ENCODE data around the gene IRAK1.

The IRAK1 gene

DNA sequence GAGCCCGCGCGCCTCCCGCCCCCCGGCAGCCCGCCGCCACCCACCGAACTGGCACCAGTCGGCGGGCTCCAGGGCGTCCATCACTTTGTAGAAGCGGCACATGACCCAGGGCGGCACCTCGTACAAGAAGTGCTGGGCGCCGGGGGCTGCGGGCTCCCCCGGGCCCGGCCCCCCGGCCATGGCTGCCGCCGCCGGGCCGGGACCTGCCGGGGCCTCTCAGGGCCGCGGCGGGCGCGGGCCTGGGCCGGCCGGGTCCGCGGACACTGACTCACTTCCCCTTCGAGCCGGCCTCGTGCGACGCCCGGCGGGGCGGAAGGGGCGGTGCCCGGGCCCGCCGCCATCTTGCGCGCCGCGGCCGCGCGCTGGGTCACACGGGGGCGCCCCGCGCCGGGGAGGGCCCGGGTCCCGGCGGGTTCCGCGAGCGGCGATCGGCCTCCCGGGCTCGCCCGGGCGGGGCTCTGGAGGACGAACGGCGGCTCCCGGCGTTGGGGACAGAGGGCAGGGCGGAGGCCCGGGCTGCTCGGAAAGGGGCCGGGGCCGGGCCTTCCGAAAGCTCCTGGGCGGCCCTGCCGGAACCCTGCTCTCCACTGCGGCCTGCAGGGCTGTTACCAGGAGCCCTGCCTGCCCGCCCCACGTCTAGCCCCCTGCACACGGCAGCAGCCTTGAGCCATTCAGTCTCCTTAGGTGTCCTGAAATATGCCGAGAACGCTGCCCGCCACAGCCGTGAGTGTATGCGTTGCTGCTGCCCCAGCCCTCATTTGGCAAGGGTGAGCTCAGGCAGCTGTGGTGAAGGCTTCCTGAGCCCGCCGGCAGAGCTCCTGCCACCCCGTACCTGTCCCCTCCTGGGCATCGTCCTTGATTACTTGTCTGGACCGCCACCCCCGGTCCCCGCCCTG, at the start of gene IRAK1:
IRAK1 (minus strand) TSS at position 270 of the 896 bp plus-strand sequence; CDS start at position 180, 90 bp downstream.
- H3K27ac ChIP-seq: peak within 1 kb of the TSS; percentile 96
- peak within 1 kb of the TSS; percentile 77 for H3K4me3 ChIP-seq
- peaks cover 33% of the 10 kb centered on the region for H3K36me3 ChIP-seq
- H3K4me1 ChIP-seq: peaks cover 74% of the 10 kb centered on the region
- no peaks in the 10 kb centered on the region for H3K9me3 ChIP-seq
- TF ChIP-seq Cebpa-rat (IDR thresholded peaks at IDR 0.05): no peak
- peaks cover 73% of the 10 kb centered on the region for H3K27me3 ChIP-seq
- H3K4me2 ChIP-seq: peak within 1 kb of the TSS; percentile 85
- peaks cover 81% of the 10 kb centered on the region for H4K20me1 ChIP-seq
- H3K9ac ChIP-seq: peak within 1 kb of the TSS; percentile 91

DNA sequence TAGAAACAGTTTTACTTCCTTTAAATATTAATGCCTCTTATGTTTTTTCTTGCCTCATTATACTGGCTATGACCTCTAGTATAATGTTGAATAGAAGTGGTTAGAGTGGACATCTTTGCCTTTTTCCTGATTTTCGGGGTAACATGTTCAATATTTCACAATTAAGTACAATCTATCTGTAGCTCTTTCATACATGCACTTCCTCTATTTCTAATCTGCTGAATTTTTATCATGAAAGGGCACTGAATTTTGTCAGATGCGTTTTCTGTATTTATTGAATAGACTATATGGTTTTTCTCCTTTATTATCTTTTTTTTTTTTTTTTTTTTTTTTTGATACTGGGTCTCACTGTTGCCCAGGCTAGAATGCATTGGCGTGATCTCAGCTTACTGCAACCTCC, 48.9 kb upstream of the IRAK1 start:
- Histone ChIP-seq H4K20me1 (peaks cover 100% of the 10 kb centered on the region), H3K9me3 (no peaks in the 10 kb centered on the region), H3K4me2 (no peak overlapping the region), H3K27me3 (peaks cover 96% of the 10 kb centered on the region), H3K4me1 (no peaks in the 10 kb centered on the region), H3K4me3 (no peak overlapping the region), H3K9ac (no peak overlapping the region), H3K27ac (no peak overlapping the region), H3K36me3 (0 out of 2 replicates have a peak, but pooled peaks cover 5% of the 10 kb centered on the region)
- TF ChIP-seq Cebpa-rat (IDR thresholded peaks at IDR 0.05): no peak

DNA sequence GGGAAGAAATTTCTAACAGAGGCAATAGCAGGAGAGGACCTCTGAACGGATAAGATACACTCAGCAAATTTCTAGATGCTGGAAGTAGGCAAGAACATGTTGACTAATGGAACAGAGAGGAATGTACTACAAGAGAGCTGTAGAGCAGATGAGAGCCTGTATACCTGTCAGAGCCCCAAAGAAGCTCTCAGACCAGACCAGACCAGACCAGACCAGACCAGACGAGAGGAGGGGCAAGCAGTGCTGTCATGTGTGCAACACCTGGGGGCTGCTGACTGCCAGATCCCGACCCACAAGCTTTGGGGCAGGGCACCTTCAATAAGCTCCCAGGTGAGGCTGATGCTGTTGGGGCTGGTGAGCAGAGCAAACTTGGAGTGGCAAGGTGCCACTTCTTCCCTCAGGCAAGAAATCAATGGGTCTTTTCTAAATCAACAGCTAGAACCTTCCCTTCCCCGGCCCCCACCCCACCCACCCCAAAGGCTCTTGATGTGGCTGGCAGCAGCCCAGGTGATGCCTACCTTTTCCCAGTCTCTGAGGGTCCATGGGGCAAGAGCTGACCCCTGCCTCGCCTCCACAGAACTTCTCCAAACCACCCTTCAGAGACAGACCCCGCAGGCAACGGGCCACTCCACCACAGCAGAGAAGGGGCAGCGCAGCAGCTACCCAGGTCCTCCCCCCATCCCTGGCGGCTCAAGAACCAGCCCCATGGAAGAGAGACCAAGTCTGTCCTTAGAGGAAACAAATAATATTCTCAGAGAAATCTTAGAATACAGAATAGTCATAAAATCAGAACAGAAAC, 45.1 kb upstream of the IRAK1 start:
- Histone ChIP-seq H3K36me3 (no peaks in the 10 kb centered on the region), H3K4me1 (peaks cover 23% of the 10 kb centered on the region), H3K27ac (no peak overlapping the region), H4K20me1 (peaks cover 100% of the 10 kb centered on the region), H3K9ac (no peak overlapping the region), H3K4me3 (no peak overlapping the region), H3K4me2 (no peak overlapping the region), H3K9me3 (no peaks in the 10 kb centered on the region), H3K27me3 (peaks cover 97% of the 10 kb centered on the region)
- TF ChIP-seq Cebpa-rat (IDR thresholded peaks at IDR 0.05): no peak

GRCh38 chrX:154063234-154063633, 43.5 kb upstream of the IRAK1 start:
- peaks cover 25% of the 10 kb centered on the region for H3K4me1 ChIP-seq
- H3K36me3 ChIP-seq: 0 out of 2 replicates have a peak, but pooled peaks cover 4% of the 10 kb centered on the region
- no peak overlapping the region for H3K9ac ChIP-seq
- H3K9me3 ChIP-seq: no peaks in the 10 kb centered on the region
- no peak overlapping the region for H3K27ac ChIP-seq
- no peak overlapping the region for H3K4me3 ChIP-seq
- TF ChIP-seq Cebpa-rat (IDR thresholded peaks at IDR 0.05): no peak
- peaks cover 99% of the 10 kb centered on the region for H3K27me3 ChIP-seq
- peaks cover 99% of the 10 kb centered on the region for H4K20me1 ChIP-seq
- no peak overlapping the region for H3K4me2 ChIP-seq

GRCh38 chrX:154061801-154062200, 42.1 kb upstream of the IRAK1 start:
- H3K4me1 ChIP-seq: peaks cover 25% of the 10 kb centered on the region
- no peak for TF ChIP-seq Cebpa-rat (IDR thresholded peaks at IDR 0.05)
- H3K4me3 ChIP-seq: no peak overlapping the region
- H3K9me3 ChIP-seq: no peaks in the 10 kb centered on the region
- no peak overlapping the region for H3K27ac ChIP-seq
- peaks cover 99% of the 10 kb centered on the region for H3K27me3 ChIP-seq
- 0 out of 2 replicates have a peak, but pooled peaks cover 5% of the 10 kb centered on the region for H3K36me3 ChIP-seq
- peak overlapping the region; percentile 41 for H3K4me2 ChIP-seq
- no peak overlapping the region for H3K9ac ChIP-seq
- peaks cover 99% of the 10 kb centered on the region for H4K20me1 ChIP-seq

DNA sequence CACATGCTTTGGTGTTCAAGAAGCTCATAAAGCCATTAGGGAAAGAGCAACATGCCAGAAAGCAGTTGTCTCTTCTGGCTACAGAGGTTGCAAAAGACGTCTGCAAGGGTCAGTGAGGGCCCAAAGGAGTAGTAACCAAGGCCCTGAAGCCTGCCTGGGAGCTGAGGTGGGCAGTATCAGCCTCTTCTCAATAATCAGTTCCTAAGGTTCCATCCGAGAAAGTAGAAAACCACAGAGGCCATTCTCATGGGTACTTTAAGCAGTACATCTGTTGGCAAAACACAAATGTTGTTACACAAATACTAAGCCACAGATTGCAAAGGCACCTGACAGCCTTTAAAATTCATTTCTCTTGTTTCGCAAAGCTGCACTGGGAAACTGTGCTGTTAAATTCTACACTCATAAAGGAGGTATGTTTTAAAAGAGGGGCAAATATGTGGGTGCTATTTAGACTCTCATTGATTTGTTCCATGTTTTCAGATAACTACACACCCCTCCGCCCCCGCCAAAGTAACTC, 40.1 kb upstream of the IRAK1 start:
- no peak overlapping the region for H3K4me2 ChIP-seq
- peaks cover 25% of the 10 kb centered on the region for H3K4me1 ChIP-seq
- peaks cover 99% of the 10 kb centered on the region for H4K20me1 ChIP-seq
- no peaks in the 10 kb centered on the region for H3K9me3 ChIP-seq
- no peak for TF ChIP-seq Cebpa-rat (IDR thresholded peaks at IDR 0.05)
- H3K27me3 ChIP-seq: peaks cover 98% of the 10 kb centered on the region
- H3K4me3 ChIP-seq: no peak overlapping the region
- H3K27ac ChIP-seq: no peak overlapping the region
- 0 out of 2 replicates have a peak, but pooled peaks cover 8% of the 10 kb centered on the region for H3K36me3 ChIP-seq
- no peak overlapping the region for H3K9ac ChIP-seq

- Histone ChIP-seq H4K20me1 (peaks cover 99% of the 10 kb centered on the region), H3K4me3 (no peak overlapping the region), H3K9ac (no peak overlapping the region), H3K4me1 (peaks cover 30% of the 10 kb centered on the region), H3K36me3 (0 out of 2 replicates have a peak, but pooled peaks cover 8% of the 10 kb centered on the region), H3K27ac (no peak overlapping the region), H3K4me2 (no peak overlapping the region), H3K27me3 (peaks cover 98% of the 10 kb centered on the region), H3K9me3 (no peaks in the 10 kb centered on the region)
- TF ChIP-seq Cebpa-rat (IDR thresholded peaks at IDR 0.05): no peak
Measured at GRCh38 chrX:154059231-154059630, 39.5 kb upstream of the IRAK1 start.

GRCh38 chrX:154058214-154058997, 38.7 kb upstream of the IRAK1 start:
- Histone ChIP-seq H3K27ac (no peak overlapping the region), H3K9me3 (no peaks in the 10 kb centered on the region), H3K27me3 (peaks cover 92% of the 10 kb centered on the region), H3K4me3 (no peak overlapping the region), H3K9ac (no peak overlapping the region), H3K36me3 (peaks cover 8% of the 10 kb centered on the region; the same call in 1 of the 2 replicates), H3K4me2 (no peak overlapping the region), H4K20me1 (peaks cover 94% of the 10 kb centered on the region), H3K4me1 (peaks cover 30% of the 10 kb centered on the region)
- TF ChIP-seq Cebpa-rat (IDR thresholded peaks at IDR 0.05): no peak

- H4K20me1 ChIP-seq: peaks cover 94% of the 10 kb centered on the region
- H3K9me3 ChIP-seq: no peaks in the 10 kb centered on the region
- H3K27me3 ChIP-seq: peaks cover 92% of the 10 kb centered on the region
- H3K27ac ChIP-seq: no peak overlapping the region
- no peak overlapping the region for H3K4me2 ChIP-seq
- H3K9ac ChIP-seq: no peak overlapping the region
- peaks cover 30% of the 10 kb centered on the region for H3K4me1 ChIP-seq
- no peak for TF ChIP-seq Cebpa-rat (IDR thresholded peaks at IDR 0.05)
- H3K4me3 ChIP-seq: no peak overlapping the region
- H3K36me3 ChIP-seq: peaks cover 8% of the 10 kb centered on the region; the same call in 1 of the 2 replicates
Measured at GRCh38 chrX:154057791-154058190, 38.1 kb upstream of the IRAK1 start.

Measured in BLaER1 (cell line).